ENCODE measurements around the gene ZNF683.
"Not testable (repeated sequence)": the region's sequence is repeated elsewhere in the genome, so short reads cannot be mapped to it uniquely, and the experiment has no call there.

Gene ZNF683

DNA sequence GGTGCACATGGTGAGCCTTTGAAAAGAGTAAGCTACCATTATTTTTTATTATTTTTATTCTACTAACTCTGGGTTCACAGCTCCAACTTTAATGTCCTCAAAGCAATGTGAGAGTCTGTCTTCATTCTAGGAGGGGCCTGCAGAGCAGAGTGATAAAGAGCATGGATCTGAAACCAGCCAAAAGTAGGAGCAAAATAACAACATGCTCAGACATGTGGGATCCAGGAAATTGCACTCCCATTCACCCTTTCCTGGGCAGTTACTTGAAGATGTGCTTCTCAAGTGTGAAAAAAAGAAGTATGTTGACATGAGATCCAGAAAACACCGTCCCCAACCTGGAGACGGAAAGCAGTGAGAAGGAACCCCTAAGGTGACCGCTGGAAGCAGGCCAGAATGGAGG is 29.3 kb upstream of the ZNF683 start:
- TF ChIP-seq, protein P1, sequence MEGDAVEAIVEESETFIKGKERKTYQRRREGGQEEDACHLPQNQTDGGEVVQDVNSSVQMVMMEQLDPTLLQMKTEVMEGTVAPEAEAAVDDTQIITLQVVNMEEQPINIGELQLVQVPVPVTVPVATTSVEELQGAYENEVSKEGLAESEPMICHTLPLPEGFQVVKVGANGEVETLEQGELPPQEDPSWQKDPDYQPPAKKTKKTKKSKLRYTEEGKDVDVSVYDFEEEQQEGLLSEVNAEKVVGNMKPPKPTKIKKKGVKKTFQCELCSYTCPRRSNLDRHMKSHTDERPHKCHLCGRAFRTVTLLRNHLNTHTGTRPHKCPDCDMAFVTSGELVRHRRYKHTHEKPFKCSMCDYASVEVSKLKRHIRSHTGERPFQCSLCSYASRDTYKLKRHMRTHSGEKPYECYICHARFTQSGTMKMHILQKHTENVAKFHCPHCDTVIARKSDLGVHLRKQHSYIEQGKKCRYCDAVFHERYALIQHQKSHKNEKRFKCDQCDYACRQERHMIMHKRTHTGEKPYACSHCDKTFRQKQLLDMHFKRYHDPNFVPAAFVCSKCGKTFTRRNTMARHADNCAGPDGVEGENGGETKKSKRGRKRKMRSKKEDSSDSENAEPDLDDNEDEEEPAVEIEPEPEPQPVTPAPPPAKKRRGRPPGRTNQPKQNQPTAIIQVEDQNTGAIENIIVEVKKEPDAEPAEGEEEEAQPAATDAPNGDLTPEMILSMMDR (IDR thresholded peaks at IDR 0.05; ENCODE audit: insufficient read depth, low read depth, low read length, missing control alignments), result no peak
- H3K4me3 ChIP-seq (ENCODE audit: low read length), result no peak overlapping the region
- peak; percentile 71 for DNase-seq (ENCODE audit: low read depth)

DNA sequence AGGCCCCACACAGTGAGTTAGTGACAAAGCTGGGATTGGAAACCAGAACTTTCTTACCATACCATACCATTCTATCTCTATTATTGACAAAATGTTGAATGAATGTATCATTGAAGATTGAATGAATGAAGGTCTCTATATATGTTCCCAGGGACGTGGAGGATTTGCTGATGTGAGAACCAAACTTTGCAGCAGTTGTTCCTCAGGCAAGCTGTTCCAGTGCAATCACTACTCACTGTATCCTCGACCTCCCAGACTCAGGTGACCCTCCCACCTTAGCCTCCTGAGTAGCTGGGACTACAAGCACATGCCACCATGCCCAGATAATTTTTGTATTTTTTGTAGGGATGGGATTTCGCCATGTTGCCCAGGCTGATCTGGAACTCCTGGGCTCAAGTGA is 26.5 kb upstream of the ZNF683 start:
- no peak for DNase-seq (ENCODE audit: low read depth)
- TF ChIP-seq, protein P1 (IDR thresholded peaks at IDR 0.05; ENCODE audit: insufficient read depth, low read depth, low read length, missing control alignments), result no peak
- no peak overlapping the region for H3K4me3 ChIP-seq (ENCODE audit: low read length)

DNA sequence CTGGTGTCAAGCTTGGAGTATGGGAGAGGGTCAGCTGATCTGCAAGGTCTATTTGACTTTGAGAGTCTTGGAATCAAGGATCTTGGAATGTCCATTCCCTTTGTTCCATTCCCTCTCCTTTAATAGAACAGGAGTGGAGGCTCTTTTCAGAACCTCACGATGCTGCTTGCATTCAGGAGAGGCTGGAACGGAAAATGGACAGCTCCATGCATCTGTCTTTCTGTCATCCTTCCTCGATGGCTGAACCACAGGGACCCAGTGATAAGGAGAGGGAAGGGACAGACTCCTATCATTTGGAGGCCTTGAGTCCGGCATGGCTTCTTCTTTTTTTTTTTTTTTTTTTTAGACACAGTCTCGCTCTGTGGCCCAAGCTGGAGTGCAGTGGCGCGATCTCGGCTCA is 23.2 kb upstream of the ZNF683 start:
- TF ChIP-seq, protein P1 (IDR thresholded peaks at IDR 0.05; ENCODE audit: insufficient read depth, low read depth, low read length, missing control alignments), result no peak
- no peak overlapping the region for H3K4me3 ChIP-seq (ENCODE audit: low read length)

DNA sequence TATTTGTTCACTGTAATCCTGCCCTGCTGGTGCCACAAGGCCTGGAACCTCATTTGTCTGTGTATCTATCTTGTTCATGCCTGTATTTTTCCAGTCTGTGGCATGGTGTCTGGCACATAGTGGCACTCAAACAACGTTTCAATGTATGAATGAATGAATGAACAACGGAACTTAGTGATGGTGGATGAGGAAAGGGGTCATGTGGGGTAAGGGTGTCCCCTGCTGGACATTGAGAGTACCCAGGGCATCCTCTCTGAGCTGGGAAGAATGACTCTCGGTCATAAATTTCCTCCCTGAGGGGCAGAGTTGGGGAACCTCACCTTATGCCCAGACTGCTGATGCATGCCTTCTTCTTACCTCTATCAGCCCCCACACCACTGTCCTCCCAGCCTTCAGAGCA is 18.9 kb upstream of the ZNF683 start:
- H3K4me3 ChIP-seq (ENCODE audit: low read length), result no peak overlapping the region
- peak; percentile 68 for DNase-seq (ENCODE audit: low read depth)
- TF ChIP-seq, protein P1 (IDR thresholded peaks at IDR 0.05; ENCODE audit: insufficient read depth, low read depth, low read length, missing control alignments), result peak; percentile 78

More for the DNA sequence above, 23.2 kb upstream of the ZNF683 start:
- DNase-seq (ENCODE audit: low read depth), result no peak

DNA sequence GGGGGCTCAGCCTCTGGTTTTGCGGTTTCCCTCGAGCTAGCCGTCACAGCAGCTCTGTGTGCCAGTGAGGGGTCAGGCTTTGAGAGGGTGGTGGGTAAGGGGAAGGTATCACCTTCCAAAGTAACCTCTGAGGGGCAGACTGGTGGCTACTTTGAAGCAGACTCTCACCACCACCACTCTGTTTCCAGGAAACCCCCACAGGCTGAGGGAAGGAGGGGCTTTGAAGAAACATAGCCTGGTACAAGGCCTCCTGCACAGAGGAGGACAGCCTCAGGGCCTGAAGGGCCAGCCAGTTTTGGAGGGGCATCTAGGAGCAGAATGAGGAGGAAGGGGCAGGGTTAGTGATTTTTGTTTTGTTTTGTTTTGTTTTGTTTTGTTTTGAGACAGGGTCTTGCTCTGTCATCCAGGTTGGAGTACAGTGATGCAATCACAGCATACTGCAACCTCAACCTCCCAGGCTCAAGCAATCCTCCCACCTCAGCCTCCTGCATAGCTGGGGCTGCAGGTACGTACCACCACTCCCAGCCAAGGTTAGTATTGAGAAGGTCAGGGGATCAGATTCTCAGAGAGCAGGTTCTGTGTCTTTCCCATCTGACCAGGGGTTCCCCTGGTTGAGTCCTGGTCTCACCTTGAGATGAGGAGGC is 17.2 kb upstream of the ZNF683 start:
- no peak overlapping the region for H3K4me3 ChIP-seq (ENCODE audit: low read length)
- DNase-seq (ENCODE audit: low read depth), result no peak
- TF ChIP-seq, protein P1 (IDR thresholded peaks at IDR 0.05; ENCODE audit: insufficient read depth, low read depth, low read length, missing control alignments), result no peak

DNA sequence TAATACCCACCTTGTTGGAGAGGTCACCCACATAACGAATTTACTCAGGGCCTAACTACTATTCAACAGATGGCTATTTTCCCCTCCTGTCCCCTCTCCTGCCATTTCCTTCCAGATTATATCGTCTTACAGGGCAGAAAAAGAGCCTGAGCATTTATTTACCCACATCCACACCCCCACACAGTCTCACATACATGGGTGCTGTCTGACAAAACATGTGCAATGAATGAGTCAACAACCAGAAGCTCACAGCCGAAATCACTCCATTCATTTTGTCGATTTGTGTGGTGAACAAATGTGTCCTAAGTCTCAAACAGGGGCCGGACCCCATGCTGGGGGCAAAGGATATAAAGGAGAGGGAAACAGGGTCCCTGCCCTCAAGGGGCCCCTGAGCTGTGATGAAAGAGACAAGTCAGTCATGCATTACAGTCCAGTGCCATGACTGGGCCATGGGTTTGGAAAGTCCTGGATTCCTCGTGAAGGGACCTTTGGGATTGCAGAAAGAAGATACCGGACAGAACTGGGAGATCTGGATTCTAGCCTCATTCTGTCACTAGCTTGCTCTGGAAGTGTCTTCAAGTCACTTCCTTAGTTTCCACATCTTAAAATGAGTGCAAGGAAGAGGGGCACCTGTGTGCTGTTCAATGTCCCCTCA is 16.4 kb upstream of the ZNF683 start:
- TF ChIP-seq, protein P1 (IDR thresholded peaks at IDR 0.05; ENCODE audit: insufficient read depth, low read depth, low read length, missing control alignments), result no peak
- DNase-seq (ENCODE audit: low read depth), result peak; percentile 73
- H3K4me3 ChIP-seq (ENCODE audit: low read length), result no peak overlapping the region

DNA sequence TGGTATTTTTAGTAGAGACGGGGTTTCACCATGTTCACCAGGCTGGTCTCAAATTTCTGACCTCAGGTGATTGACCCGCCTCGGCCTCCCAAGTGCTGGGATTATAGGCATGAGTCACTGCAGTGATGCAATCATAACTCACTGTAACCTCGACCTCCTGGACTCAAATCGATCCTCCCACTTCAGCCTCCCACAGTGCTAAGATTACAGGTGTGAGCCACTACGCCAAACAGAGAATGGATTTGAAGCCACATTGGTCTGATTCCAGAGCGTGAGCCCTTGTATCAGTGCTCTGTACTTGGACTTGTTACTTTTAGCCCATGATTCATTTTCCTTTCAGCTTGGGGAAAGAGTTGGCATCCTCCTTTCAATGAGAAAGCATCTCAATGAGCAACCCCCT is 14.9 kb upstream of the ZNF683 start:
- no peak overlapping the region for H3K4me3 ChIP-seq (ENCODE audit: low read length)
- TF ChIP-seq, protein P1 (IDR thresholded peaks at IDR 0.05; ENCODE audit: insufficient read depth, low read depth, low read length, missing control alignments), result no peak
- DNase-seq (ENCODE audit: low read depth), result peak; percentile 63

DNA sequence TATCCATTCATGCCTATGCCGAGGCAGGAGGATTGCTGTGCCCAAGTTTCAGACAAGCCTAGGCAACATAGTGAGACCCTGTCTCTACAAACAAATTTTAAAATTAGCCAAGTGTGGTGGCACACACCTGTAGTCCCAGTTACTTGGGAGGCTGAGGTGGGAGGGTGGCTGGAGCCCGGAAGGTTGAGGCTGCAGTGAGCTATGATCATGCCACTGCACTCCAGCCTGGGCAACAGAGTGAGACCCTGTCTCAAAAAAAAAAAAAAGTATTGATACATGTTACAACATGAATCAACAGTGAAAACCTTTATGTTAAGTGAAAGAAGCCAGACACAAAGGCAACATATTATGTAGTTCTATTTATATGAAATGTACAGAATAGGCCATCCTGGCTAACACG is 12.5 kb upstream of the ZNF683 start:
- not testable (repeated sequence) for H3K4me3 ChIP-seq (ENCODE audit: low read length); DNase-seq (ENCODE audit: low read depth)
